ENCODE data around the gene TRAPPC6A. TPM values are rescaled to one million over a fixed set of nuclear protein-coding genes. Genes with fewer than 3 reads are reported as not detected.

The TRAPPC6A gene, protein sequence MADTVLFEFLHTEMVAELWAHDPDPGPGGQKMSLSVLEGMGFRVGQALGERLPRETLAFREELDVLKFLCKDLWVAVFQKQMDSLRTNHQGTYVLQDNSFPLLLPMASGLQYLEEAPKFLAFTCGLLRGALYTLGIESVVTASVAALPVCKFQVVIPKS
- total RNA-seq: 28.7 TPM

DNA sequence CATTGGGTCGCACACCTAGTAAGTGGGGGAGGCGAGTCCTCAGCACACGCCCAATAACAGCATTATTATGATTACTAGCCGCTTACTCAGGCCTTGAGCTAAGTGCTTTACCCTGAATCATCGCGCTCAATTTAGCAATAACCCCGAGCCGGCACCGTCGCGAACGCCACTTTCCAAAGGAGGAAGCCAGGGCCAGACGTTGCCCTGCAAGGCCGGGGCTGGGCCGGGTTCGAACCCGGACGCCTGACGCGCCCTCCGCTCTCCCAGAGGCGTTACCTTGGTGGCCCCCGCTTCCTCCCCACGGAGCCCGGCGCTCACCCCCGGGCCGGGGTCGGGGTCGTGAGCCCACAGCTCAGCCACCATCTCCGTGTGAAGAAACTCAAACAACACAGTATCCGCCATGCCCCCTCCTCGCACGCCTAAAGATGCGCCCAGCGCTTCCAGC lies at the start of gene TRAPPC6A:
TRAPPC6A (minus strand) TSS at position 421 of the 445 bp plus-strand sequence; CDS start at position 402, 19 bp downstream.
- Histone ChIP-seq H3K4me3 (peak within 1 kb of the TSS; percentile 67 to 89), H3K27me3 (no peaks in the 10 kb centered on the region), H3K9me3 (no peaks in the 10 kb centered on the region), H3K27ac (peak within 1 kb of the TSS; percentile 93), H3K36me3 (peaks cover 0 to 11% of the 10 kb centered on the region in 2 donors), H3K4me1 (peaks cover 43% of the 10 kb centered on the region)
- DNase-seq (ENCODE audit: extremely low spot score in 2 of 2): no peak
- TF ChIP-seq POLR2AphosphoS5 (IDR thresholded peaks at IDR 0.05; ENCODE audit: insufficient read depth in 1 of 2, low read depth in 1 of 2) (peak in 1 of 2 donors; percentile 68), POLR2A (IDR thresholded peaks at IDR 0.05) (peak in 1 of 2 donors; percentile 55)
- TF ChIP-seq, protein P1, sequence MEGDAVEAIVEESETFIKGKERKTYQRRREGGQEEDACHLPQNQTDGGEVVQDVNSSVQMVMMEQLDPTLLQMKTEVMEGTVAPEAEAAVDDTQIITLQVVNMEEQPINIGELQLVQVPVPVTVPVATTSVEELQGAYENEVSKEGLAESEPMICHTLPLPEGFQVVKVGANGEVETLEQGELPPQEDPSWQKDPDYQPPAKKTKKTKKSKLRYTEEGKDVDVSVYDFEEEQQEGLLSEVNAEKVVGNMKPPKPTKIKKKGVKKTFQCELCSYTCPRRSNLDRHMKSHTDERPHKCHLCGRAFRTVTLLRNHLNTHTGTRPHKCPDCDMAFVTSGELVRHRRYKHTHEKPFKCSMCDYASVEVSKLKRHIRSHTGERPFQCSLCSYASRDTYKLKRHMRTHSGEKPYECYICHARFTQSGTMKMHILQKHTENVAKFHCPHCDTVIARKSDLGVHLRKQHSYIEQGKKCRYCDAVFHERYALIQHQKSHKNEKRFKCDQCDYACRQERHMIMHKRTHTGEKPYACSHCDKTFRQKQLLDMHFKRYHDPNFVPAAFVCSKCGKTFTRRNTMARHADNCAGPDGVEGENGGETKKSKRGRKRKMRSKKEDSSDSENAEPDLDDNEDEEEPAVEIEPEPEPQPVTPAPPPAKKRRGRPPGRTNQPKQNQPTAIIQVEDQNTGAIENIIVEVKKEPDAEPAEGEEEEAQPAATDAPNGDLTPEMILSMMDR (IDR thresholded peaks at IDR 0.05): no peak
- intact Hi-C loops (cut with DNase I): loop anchor here (5.0 kb wide), 1 partner anchor 286 kb away; the partner anchor contains the start of gene TOMM40

DNA sequence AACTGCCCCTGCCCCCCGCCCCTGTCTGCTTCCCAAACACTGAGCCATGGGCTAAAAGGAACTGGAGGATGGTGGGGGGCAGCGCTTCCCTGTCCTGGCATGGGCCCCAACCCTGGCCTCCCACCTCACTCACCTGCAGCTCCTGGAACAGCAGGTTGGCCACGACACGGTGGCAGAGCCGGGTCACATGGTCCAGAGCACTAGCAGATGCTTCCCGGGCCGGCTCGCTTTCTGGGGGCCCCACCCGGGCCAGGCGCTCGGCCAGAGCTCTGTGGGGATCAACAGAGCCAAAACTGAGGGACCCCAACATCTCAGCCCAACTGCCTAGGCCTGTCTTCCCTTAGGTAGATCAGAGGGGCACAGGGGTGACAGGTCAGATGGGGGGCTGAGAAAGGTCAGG lies 46.6 kb upstream of the TRAPPC6A start:
- intact Hi-C loops (cut with DNase I): no loop called here
- no peaks in the 10 kb centered on the region for H3K4me1 ChIP-seq
- H3K27me3 ChIP-seq: no peaks in the 10 kb centered on the region
- H3K36me3 ChIP-seq: no peaks in the 10 kb centered on the region
- no peak overlapping the region for H3K27ac ChIP-seq
- TF ChIP-seq, protein P1 (IDR thresholded peaks at IDR 0.05): no peak
- TF ChIP-seq POLR2A (IDR thresholded peaks at IDR 0.05) (no peak), POLR2AphosphoS5 (IDR thresholded peaks at IDR 0.05; ENCODE audit: insufficient read depth in 1 of 2, low read depth in 1 of 2) (no peak)
- no peak for DNase-seq (ENCODE audit: extremely low spot score in 2 of 2)
- no peak overlapping the region for H3K4me3 ChIP-seq
- H3K9me3 ChIP-seq: no peaks in the 10 kb centered on the region

DNA sequence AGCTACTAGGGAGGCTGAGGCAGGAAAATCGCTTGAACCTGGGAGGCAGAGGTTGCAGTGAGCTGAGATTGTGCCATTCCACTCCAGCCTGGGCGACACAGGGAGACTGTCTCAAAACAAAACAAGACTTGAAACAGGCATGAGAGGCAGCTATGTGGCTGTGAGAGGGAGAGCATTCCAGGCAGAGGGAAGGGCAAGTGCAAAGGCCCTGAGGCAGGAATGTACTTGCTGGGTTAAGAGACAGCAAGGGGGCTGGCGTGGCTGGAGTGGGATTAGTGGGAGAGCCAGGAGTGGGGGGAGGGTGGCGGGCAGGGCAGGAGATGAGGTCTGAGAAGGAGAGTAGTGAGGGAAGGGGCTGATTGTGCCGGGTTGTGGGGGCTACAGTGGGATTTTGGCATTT lies 45.8 kb upstream of the TRAPPC6A start:
- H3K4me1 ChIP-seq: no peaks in the 10 kb centered on the region
- DNase-seq (ENCODE audit: extremely low spot score in 2 of 2): no peak
- no peaks in the 10 kb centered on the region for H3K36me3 ChIP-seq
- no peak overlapping the region for H3K4me3 ChIP-seq
- no peaks in the 10 kb centered on the region for H3K27me3 ChIP-seq
- H3K27ac ChIP-seq: no peak overlapping the region
- intact Hi-C loops (cut with DNase I): no loop called here
- no peaks in the 10 kb centered on the region for H3K9me3 ChIP-seq
- TF ChIP-seq POLR2AphosphoS5 (IDR thresholded peaks at IDR 0.05; ENCODE audit: insufficient read depth in 1 of 2, low read depth in 1 of 2): no peak
- TF ChIP-seq, protein P1 (IDR thresholded peaks at IDR 0.05): no peak
- no peak for TF ChIP-seq POLR2A (IDR thresholded peaks at IDR 0.05)

DNA sequence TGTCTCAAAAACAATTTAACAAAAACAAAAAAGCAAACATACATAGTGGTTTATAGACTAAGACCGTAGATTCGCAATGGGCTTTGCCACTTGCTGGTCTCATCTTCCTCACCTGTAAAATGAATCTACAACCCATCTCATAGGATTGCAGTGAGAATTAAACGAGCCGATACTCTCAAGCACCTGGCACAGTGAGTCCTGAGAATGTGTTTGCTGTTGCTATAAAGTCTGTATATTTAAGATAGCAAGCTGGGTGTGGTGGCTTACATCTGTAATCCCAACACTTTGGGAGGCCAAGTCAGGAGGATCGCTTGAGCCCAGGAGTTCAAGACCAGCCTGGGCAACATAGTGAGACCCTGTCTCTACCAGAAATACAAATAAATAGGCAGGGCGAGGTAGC lies 44.7 kb upstream of the TRAPPC6A start:
- no peaks in the 10 kb centered on the region for H3K9me3 ChIP-seq
- H3K4me3 ChIP-seq: no peak overlapping the region
- H3K4me1 ChIP-seq: no peaks in the 10 kb centered on the region
- no peak overlapping the region for H3K27ac ChIP-seq
- TF ChIP-seq, protein P1 (IDR thresholded peaks at IDR 0.05): no peak
- no peaks in the 10 kb centered on the region for H3K27me3 ChIP-seq
- no peaks in the 10 kb centered on the region for H3K36me3 ChIP-seq
- intact Hi-C loops (cut with DNase I): no loop called here
- no peak for DNase-seq (ENCODE audit: extremely low spot score in 2 of 2)

DNA sequence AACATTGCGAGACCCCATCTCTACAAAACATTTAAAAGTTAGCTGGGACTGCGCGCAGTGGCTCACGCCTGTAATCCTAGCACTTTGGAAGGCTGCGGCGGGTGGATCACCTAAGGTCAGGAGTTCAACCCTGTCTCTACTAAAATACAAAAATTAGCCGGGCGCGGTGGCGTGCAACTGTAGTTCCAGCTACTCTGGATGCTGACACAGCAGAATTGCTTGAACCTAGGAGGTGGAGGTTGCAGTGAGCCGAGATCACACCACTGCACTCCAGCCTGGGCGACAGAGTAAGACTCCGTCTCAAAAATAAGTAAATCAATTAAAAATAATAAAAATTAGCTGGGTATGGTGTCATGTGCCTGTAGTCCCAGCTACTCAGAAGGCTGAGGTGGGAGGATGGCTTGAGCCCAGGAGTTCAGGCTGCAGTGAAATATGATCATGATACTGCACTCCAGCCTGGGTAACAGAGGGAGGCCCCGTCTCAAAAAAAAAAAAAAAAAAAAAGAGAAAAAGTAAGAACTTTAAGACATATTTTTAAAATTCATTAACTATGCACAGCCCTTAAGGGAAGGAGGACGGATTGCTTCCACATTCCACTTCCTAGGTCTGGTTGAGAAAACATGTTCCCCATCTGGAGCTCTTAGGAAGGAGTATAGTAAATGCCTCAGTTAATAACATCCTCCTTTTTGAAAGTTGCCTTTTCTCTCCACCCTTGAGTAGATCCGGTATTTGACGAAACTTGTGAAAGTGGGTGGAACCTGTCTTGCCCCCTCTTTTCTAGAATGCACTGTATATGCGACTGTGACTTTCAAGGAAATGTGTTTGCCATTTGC lies 41.1 kb upstream of the TRAPPC6A start:
- no peak overlapping the region for H3K27ac ChIP-seq
- H3K4me1 ChIP-seq: peaks cover 14% of the 10 kb centered on the region
- H3K36me3 ChIP-seq: no peaks in the 10 kb centered on the region
- no peak for DNase-seq (ENCODE audit: extremely low spot score in 2 of 2)
- H3K9me3 ChIP-seq: no peaks in the 10 kb centered on the region
- TF ChIP-seq, protein P1 (IDR thresholded peaks at IDR 0.05): no peak
- TF ChIP-seq POLR2AphosphoS5 (IDR thresholded peaks at IDR 0.05; ENCODE audit: insufficient read depth in 1 of 2, low read depth in 1 of 2) (no peak), POLR2A (IDR thresholded peaks at IDR 0.05) (no peak)
- no peaks in the 10 kb centered on the region for H3K27me3 ChIP-seq
- intact Hi-C loops (cut with DNase I): no loop called here
- no peak overlapping the region for H3K4me3 ChIP-seq

Measured in vagina (tissue), 2 donors.